Measurements from ENCODE around the gene TK2.

TK2 gene

DNA sequence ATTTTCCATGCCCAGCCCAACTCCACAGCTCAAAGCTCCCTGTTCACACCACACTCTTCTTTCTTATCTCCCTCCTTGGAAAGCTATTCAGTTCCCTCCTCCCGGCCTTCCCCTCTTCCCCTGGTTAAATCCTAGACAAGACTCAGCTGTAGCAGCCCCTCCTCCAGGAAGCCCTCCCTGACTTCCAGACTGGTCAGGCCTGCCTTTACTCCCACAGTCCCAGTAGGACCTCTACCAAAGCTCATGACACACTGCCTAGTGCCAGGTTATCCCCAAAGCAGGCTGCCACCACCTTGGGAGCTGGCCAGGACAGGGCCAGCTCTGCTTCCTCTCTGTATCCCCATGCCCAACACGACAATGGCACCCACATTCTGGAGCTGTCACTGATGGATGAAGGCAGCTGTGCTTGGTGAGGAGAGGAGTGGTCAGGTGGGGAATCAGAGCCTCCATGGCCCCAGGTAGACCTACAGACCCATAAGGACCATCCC is 72.8 kb downstream of the TK2 start:
- no peak for TF ChIP-seq ESRRG (CRISPR knock-in tag; IDR thresholded peaks at IDR 0.05)
- TF ChIP-seq, protein P1, sequence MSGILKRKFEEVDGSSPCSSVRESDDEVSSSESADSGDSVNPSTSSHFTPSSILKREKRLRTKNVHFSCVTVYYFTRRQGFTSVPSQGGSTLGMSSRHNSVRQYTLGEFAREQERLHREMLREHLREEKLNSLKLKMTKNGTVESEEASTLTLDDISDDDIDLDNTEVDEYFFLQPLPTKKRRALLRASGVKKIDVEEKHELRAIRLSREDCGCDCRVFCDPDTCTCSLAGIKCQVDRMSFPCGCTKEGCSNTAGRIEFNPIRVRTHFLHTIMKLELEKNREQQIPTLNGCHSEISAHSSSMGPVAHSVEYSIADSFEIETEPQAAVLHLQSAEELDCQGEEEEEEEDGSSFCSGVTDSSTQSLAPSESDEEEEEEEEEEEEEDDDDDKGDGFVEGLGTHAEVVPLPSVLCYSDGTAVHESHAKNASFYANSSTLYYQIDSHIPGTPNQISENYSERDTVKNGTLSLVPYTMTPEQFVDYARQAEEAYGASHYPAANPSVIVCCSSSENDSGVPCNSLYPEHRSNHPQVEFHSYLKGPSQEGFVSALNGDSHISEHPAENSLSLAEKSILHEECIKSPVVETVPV (CRISPR knock-in tag; IDR thresholded peaks at IDR 0.05): no peak
- TF ChIP-seq PPARA (CRISPR knock-in tag; IDR thresholded peaks at IDR 0.05; ENCODE audit: borderline replicate concordance): no peak
- TF ChIP-seq ZNF8 (CRISPR knock-in tag; IDR thresholded peaks at IDR 0.05): no peak
- TF ChIP-seq ZC3H10 (CRISPR knock-in tag; IDR thresholded peaks at IDR 0.05): no peak
- no peak for TF ChIP-seq TOX (CRISPR knock-in tag; IDR thresholded peaks at IDR 0.05; ENCODE audit: borderline replicate concordance)
- TF ChIP-seq ZFP30 (CRISPR knock-in tag; IDR thresholded peaks at IDR 0.05): no peak
- no peak for TF ChIP-seq RARB (CRISPR knock-in tag; IDR thresholded peaks at IDR 0.05)
- TF ChIP-seq, protein P2, sequence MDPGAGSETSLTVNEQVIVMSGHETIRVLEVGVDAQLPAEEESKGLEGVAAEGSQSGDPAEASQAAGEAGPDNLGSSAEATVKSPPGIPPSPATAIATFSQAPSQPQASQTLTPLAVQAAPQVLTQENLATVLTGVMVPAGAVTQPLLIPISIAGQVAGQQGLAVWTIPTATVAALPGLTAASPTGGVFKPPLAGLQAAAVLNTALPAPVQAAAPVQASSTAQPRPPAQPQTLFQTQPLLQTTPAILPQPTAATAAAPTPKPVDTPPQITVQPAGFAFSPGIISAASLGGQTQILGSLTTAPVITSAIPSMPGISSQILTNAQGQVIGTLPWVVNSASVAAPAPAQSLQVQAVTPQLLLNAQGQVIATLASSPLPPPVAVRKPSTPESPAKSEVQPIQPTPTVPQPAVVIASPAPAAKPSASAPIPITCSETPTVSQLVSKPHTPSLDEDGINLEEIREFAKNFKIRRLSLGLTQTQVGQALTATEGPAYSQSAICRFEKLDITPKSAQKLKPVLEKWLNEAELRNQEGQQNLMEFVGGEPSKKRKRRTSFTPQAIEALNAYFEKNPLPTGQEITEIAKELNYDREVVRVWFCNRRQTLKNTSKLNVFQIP (CRISPR knock-in tag; IDR thresholded peaks at IDR 0.05; ENCODE audit: borderline replicate concordance, low read depth): no peak
- TF ChIP-seq OSR1 (CRISPR knock-in tag; IDR thresholded peaks at IDR 0.05): no peak
- TF ChIP-seq ARNTL (CRISPR knock-in tag; IDR thresholded peaks at IDR 0.05; ENCODE audit: borderline replicate concordance, low read depth): no peak
- no peak for ATAC-seq

DNA sequence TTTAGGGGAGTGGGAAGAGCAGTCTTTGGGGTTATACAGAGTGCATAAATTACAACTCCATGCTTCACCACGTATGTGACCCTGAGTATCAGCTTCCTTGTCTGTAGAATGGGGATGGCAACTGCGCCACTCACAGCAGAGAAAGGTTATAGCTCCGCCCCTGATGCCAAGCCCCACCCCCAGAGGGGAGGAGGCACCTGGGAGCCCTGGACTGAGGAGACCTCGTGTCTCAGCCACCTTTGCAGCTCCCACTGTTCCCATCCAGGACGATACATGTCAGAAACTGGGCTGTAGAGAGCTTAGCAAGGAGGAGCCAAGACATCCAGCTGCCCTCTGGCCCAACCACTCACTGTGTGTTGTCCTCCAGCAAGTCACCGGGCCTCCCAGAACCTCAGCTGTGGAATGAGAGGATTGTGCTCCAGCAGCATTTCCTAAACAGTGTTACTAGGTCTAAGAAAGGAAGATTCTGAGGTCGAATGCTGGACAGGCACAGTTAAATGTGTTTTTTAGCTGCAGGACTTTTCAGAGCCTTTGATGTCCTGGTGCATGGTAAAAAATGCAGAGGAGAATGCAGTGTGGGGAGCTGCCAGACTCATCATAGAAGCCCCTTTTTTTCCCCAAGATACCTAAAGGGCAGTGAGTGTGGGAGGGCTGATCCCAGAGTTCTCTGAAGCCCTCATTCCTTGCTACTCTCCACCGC is 73.4 kb downstream of the TK2 start:
- peak; percentile 63 for ATAC-seq
- TF ChIP-seq ZFP3 (CRISPR knock-in tag; IDR thresholded peaks at IDR 0.05): no peak
- no peak for TF ChIP-seq SNAI2 (CRISPR knock-in tag; IDR thresholded peaks at IDR 0.05)
- no peak for TF ChIP-seq ARNTL (CRISPR knock-in tag; IDR thresholded peaks at IDR 0.05; ENCODE audit: borderline replicate concordance, low read depth)
- TF ChIP-seq, protein P2 (CRISPR knock-in tag; IDR thresholded peaks at IDR 0.05; ENCODE audit: borderline replicate concordance, low read depth): no peak
- TF ChIP-seq ESRRG (CRISPR knock-in tag; IDR thresholded peaks at IDR 0.05): no peak
- TF ChIP-seq, protein P3, sequence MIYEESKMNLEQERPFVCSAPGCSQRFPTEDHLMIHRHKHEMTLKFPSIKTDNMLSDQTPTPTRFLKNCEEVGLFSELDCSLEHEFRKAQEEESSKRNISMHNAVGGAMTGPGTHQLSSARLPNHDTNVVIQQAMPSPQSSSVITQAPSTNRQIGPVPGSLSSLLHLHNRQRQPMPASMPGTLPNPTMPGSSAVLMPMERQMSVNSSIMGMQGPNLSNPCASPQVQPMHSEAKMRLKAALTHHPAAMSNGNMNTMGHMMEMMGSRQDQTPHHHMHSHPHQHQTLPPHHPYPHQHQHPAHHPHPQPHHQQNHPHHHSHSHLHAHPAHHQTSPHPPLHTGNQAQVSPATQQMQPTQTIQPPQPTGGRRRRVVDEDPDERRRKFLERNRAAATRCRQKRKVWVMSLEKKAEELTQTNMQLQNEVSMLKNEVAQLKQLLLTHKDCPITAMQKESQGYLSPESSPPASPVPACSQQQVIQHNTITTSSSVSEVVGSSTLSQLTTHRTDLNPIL (CRISPR knock-in tag; IDR thresholded peaks at IDR 0.05; ENCODE audit: low read depth): no peak
- no peak for TF ChIP-seq ISL1 (CRISPR knock-in tag; IDR thresholded peaks at IDR 0.05)
- TF ChIP-seq, protein P1 (CRISPR knock-in tag; IDR thresholded peaks at IDR 0.05): no peak
- TF ChIP-seq RARB (CRISPR knock-in tag; IDR thresholded peaks at IDR 0.05): no peak
- no peak for TF ChIP-seq ZNF565 (CRISPR knock-in tag; conservative IDR thresholded peaks at IDR 0.05; ENCODE audit: low read depth)
- TF ChIP-seq TOX (CRISPR knock-in tag; IDR thresholded peaks at IDR 0.05; ENCODE audit: borderline replicate concordance): no peak
- TF ChIP-seq BACH2 (CRISPR knock-in tag; IDR thresholded peaks at IDR 0.05; ENCODE audit: borderline replicate concordance): no peak
- TF ChIP-seq, protein P4, sequence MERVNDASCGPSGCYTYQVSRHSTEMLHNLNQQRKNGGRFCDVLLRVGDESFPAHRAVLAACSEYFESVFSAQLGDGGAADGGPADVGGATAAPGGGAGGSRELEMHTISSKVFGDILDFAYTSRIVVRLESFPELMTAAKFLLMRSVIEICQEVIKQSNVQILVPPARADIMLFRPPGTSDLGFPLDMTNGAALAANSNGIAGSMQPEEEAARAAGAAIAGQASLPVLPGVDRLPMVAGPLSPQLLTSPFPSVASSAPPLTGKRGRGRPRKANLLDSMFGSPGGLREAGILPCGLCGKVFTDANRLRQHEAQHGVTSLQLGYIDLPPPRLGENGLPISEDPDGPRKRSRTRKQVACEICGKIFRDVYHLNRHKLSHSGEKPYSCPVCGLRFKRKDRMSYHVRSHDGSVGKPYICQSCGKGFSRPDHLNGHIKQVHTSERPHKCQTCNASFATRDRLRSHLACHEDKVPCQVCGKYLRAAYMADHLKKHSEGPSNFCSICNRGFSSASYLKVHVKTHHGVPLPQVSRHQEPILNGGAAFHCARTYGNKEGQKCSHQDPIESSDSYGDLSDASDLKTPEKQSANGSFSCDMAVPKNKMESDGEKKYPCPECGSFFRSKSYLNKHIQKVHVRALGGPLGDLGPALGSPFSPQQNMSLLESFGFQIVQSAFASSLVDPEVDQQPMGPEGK (CRISPR knock-in tag; IDR thresholded peaks at IDR 0.05; ENCODE audit: borderline replicate concordance): no peak
- no peak for TF ChIP-seq PPARA (CRISPR knock-in tag; IDR thresholded peaks at IDR 0.05; ENCODE audit: borderline replicate concordance)
- no peak for TF ChIP-seq ZC3H10 (CRISPR knock-in tag; IDR thresholded peaks at IDR 0.05)

DNA sequence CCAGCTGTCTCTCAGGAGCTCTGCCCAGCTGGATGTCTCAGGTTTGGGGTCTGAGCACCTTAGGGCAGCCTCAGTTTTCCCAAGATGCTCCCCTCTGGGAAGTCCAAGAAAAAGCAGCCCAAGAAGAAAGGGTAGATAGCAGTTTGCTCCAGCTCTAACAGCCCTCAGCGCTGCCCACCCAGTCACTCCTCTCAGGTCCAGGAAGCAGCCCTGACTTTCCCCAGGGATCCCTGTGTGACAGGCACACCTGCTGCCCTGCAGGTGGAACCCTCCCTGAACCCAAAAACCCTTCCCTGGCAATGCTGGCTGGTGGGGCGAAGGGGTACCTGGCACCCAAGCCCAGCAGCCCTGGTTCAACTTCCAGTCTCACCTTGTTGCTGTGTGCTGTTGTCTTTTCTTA is 74.7 kb downstream of the TK2 start:
- ATAC-seq: no peak
- TF ChIP-seq SNAI2 (CRISPR knock-in tag; IDR thresholded peaks at IDR 0.05) (no peak), ISL1 (CRISPR knock-in tag; IDR thresholded peaks at IDR 0.05) (no peak), ZNF565 (CRISPR knock-in tag; conservative IDR thresholded peaks at IDR 0.05; ENCODE audit: low read depth) (no peak), CSDC2 (CRISPR knock-in tag; IDR thresholded peaks at IDR 0.05) (no peak), TCF4 (CRISPR knock-in tag; IDR thresholded peaks at IDR 0.05; ENCODE audit: borderline replicate concordance) (no peak), ZFP3 (CRISPR knock-in tag; IDR thresholded peaks at IDR 0.05) (no peak), PPARA (CRISPR knock-in tag; IDR thresholded peaks at IDR 0.05; ENCODE audit: borderline replicate concordance) (no peak), BACH2 (CRISPR knock-in tag; IDR thresholded peaks at IDR 0.05; ENCODE audit: borderline replicate concordance) (no peak), GLIS3 (CRISPR knock-in tag; IDR thresholded peaks at IDR 0.05) (no peak), ZNF70 (CRISPR knock-in tag; IDR thresholded peaks at IDR 0.05) (no peak), ESRRG (CRISPR knock-in tag; IDR thresholded peaks at IDR 0.05) (no peak), OSR1 (CRISPR knock-in tag; IDR thresholded peaks at IDR 0.05) (no peak), RARB (CRISPR knock-in tag; IDR thresholded peaks at IDR 0.05) (no peak)
- TF ChIP-seq, protein P5, sequence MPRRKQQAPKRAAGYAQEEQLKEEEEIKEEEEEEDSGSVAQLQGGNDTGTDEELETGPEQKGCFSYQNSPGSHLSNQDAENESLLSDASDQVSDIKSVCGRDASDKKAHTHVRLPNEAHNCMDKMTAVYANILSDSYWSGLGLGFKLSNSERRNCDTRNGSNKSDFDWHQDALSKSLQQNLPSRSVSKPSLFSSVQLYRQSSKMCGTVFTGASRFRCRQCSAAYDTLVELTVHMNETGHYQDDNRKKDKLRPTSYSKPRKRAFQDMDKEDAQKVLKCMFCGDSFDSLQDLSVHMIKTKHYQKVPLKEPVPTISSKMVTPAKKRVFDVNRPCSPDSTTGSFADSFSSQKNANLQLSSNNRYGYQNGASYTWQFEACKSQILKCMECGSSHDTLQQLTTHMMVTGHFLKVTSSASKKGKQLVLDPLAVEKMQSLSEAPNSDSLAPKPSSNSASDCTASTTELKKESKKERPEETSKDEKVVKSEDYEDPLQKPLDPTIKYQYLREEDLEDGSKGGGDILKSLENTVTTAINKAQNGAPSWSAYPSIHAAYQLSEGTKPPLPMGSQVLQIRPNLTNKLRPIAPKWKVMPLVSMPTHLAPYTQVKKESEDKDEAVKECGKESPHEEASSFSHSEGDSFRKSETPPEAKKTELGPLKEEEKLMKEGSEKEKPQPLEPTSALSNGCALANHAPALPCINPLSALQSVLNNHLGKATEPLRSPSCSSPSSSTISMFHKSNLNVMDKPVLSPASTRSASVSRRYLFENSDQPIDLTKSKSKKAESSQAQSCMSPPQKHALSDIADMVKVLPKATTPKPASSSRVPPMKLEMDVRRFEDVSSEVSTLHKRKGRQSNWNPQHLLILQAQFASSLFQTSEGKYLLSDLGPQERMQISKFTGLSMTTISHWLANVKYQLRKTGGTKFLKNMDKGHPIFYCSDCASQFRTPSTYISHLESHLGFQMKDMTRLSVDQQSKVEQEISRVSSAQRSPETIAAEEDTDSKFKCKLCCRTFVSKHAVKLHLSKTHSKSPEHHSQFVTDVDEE (CRISPR knock-in tag; IDR thresholded peaks at IDR 0.05): no peak

Data from SK-N-SH treated with all-trans-retinoic acid at 6 μM for 48 hours (cell line).